Measurements from ENCODE around the gene TRAP1.

DNA sequence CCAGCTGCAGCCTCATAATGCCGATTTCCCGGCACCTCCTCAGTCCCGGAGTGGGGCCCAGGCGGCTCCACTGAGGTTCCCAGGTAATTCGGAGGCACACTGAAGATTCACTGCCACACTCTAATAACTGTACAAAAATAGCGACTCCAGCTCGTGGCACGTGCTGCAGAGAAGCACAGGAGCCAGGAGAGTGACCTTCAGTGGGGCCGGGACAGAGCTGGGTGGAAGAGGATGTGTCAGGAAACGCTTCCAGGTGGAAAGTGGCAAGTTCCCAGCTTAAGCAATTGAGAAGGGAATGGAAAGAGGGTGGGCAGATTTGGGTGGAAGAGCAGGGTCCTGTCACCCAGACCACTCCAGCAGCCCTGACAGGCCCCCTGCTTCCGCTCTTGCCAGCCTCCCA, 3.1 kb upstream of the TRAP1 start:
- no peak for TF ChIP-seq POLR2A (IDR thresholded peaks at IDR 0.05)
- TF ChIP-seq, protein P1, sequence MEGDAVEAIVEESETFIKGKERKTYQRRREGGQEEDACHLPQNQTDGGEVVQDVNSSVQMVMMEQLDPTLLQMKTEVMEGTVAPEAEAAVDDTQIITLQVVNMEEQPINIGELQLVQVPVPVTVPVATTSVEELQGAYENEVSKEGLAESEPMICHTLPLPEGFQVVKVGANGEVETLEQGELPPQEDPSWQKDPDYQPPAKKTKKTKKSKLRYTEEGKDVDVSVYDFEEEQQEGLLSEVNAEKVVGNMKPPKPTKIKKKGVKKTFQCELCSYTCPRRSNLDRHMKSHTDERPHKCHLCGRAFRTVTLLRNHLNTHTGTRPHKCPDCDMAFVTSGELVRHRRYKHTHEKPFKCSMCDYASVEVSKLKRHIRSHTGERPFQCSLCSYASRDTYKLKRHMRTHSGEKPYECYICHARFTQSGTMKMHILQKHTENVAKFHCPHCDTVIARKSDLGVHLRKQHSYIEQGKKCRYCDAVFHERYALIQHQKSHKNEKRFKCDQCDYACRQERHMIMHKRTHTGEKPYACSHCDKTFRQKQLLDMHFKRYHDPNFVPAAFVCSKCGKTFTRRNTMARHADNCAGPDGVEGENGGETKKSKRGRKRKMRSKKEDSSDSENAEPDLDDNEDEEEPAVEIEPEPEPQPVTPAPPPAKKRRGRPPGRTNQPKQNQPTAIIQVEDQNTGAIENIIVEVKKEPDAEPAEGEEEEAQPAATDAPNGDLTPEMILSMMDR (IDR thresholded peaks at IDR 0.05): no peak
- TF ChIP-seq POLR2AphosphoS5 (IDR thresholded peaks at IDR 0.05; ENCODE audit: insufficient read depth in 1 of 2, low read depth in 1 of 2): no peak

All from vagina (tissue), 2 donors.